HCT116 (cell line): ENCODE measurements around the gene SPIC.

ENCODE experiments used
- CEBPB ChIP-seq: IDR thresholded peaks from 2 replicates; pipeline ENCODE4 v1.6.1; 2012; ENCODE audit warnings: low read depth
- CTCF ChIP-seq, 3 experiments: fragments of 200-600 bp in 1 of 3; sonication (generic) in 1 of 3; IDR thresholded peaks in 2 of 3; conservative IDR thresholded peaks in 1 of 3; 2 replicates each; pipeline ENCODE4 v1.5.1; 2012 to 2017; ENCODE audit warnings: low read depth in 2 of 3, low read length in 2 of 3, antibody characterized with exemption in 1 of 3, borderline replicate concordance in 1 of 3, control low read depth in 1 of 3, mild to moderate bottlenecking in 1 of 3, mixed read lengths in 1 of 3, mixed run types in 1 of 3, moderate library complexity in 1 of 3; ENCODE audit not compliant: insufficient read depth in 1 of 3
- EZH2 ChIP-seq: fragments of 200-600 bp; sonication (generic); IDR thresholded peaks from 2 replicates; pipeline ENCODE4 v1.6.1; 2017; ENCODE audit warnings: antibody characterized with exemption, mixed run types
- FOSL1 ChIP-seq: IDR thresholded peaks from 2 replicates; pipeline ENCODE4 v1.6.1; 2012; ENCODE audit warnings: low read depth
- POLR2A ChIP-seq: IDR thresholded peaks from 2 replicates; pipeline ENCODE4 v1.7.0; 2011; ENCODE audit warnings: borderline replicate concordance; ENCODE audit not compliant: insufficient read depth, insufficient read length; ENCODE audit errors: extremely low read depth
- POLR2AphosphoS5 ChIP-seq: IDR thresholded peaks from 2 replicates; pipeline ENCODE4 v1.6.1; 2011; ENCODE audit warnings: mild to moderate bottlenecking, low read depth, low read length, moderate library complexity
- RAD21 ChIP-seq: IDR thresholded peaks from 2 replicates; pipeline ENCODE4 v1.6.1; 2012; ENCODE audit warnings: low read depth, mild to moderate bottlenecking
- ZBTB33 ChIP-seq: IDR thresholded peaks from 2 replicates; pipeline ENCODE4 v1.6.1; 2011; ENCODE audit warnings: mild to moderate bottlenecking, low read length, moderate library complexity; ENCODE audit not compliant: insufficient replicate concordance; ENCODE audit errors: extremely low read depth

- TF ChIP-seq POLR2A (no peak), CTCF (IDR thresholded peaks at IDR 0.05 in 2 of 3, conservative IDR thresholded peaks at IDR 0.05 in 1 of 3; ENCODE audit: borderline replicate concordance in 1 of 3, insufficient read depth in 1 of 3, low read depth in 2 of 3, low read length in 2 of 3) (no peak), FOSL1 (no peak), POLR2AphosphoS5 (no peak), CEBPB (no peak), EZH2 (no peak), RAD21 (no peak), ZBTB33 (no peak)
Observed at GRCh38 chr12:101430456-101430855, 44.7 kb upstream of the SPIC start.
